Daoy (cell line): ENCODE measurements around the gene TMEM61. TPM values are rescaled to one million over a fixed set of nuclear protein-coding genes. Genes with fewer than 3 reads are reported as not detected.
A peak's percentile ranks its signal among the peaks of the same experiment; 100 is the strongest.
"Not testable (repeated sequence)": the region's sequence is repeated elsewhere in the genome, so short reads cannot be mapped to it uniquely, and the experiment has no call there.

Experiments used
- DNase-seq: peaks from one replicate; pipeline ENCODE4 v3.0.0-alpha.2; 2015; ENCODE audit warnings: low read depth
- total RNA-seq: library from RNA; depleted of rRNA; stranded (reverse); fragments of >200 nt; shearing (Covaris generic); gene quantifications from 2 replicates; pipeline ENCODE4 v1.2.3, GENCODE V29; 2014; rRNA removed

The TMEM61 gene
- not detected in 2 replicates for total RNA-seq

- no peak for DNase-seq
These were observed at the start of gene TMEM61 for GRCh38 chr1:54980528-54981241. Gene TMEM61, plus strand, starts transcription at chr1:54980628. Its CDS starts 438 bp downstream, at chr1:54981066.

GRCh38 chr1:54931275-54931840 is 49.1 kb upstream of the TMEM61 start:
- no peak for DNase-seq

GRCh38 chr1:54934081-54934480 is 46.3 kb upstream of the TMEM61 start:
- DNase-seq = not testable (repeated sequence)

- peak; percentile 81 for DNase-seq
These were observed 45.6 kb upstream of the TMEM61 start for GRCh38 chr1:54934869-54935268.

- no peak for DNase-seq
These were observed 43.6 kb upstream of the TMEM61 start for GRCh38 chr1:54936791-54937190.

GRCh38 chr1:54937469-54937868 is 43.0 kb upstream of the TMEM61 start:
- peak; percentile 15 for DNase-seq

- not testable (repeated sequence) for DNase-seq
These were observed 41.5 kb upstream of the TMEM61 start for GRCh38 chr1:54938955-54939354.

GRCh38 chr1:54940042-54940441 is 40.4 kb upstream of the TMEM61 start:
- no peak for DNase-seq

- DNase-seq = no peak
These were observed 37.5 kb upstream of the TMEM61 start for GRCh38 chr1:54942976-54943375.

GRCh38 chr1:54944610-54945392 is 35.6 kb upstream of the TMEM61 start:
- DNase-seq = peak; percentile 80

- DNase-seq = no peak
These were observed 35.0 kb upstream of the TMEM61 start for GRCh38 chr1:54945393-54945936.

- no peak for DNase-seq
These were observed 32.9 kb upstream of the TMEM61 start for GRCh38 chr1:54947540-54947939.

GRCh38 chr1:54949053-54949452 is 31.4 kb upstream of the TMEM61 start:
- no peak for DNase-seq

- no peak for DNase-seq
These were observed 30.4 kb upstream of the TMEM61 start for GRCh38 chr1:54950006-54950368.

- DNase-seq = peak; percentile 67
These were observed 29.9 kb upstream of the TMEM61 start for GRCh38 chr1:54950369-54951163.

- DNase-seq = no peak
These were observed 28.6 kb upstream of the TMEM61 start for GRCh38 chr1:54951810-54952226.

- DNase-seq = peak; percentile 41
These were observed 27.3 kb upstream of the TMEM61 start for GRCh38 chr1:54952950-54953718.

GRCh38 chr1:54953846-54954245 is 26.6 kb upstream of the TMEM61 start:
- DNase-seq = no peak

- DNase-seq = peak; percentile 44
These were observed 25.1 kb upstream of the TMEM61 start for GRCh38 chr1:54955359-54955758.

GRCh38 chr1:54956726-54957125 is 23.7 kb upstream of the TMEM61 start:
- DNase-seq = no peak

GRCh38 chr1:54959241-54959640 is 21.2 kb upstream of the TMEM61 start:
- DNase-seq = no peak
